SU-DHL-6 (cell line): ENCODE measurements around the gene SCFD2.

ENCODE experiments used
- H2AFZ ChIP-seq: fragments of 200-600 bp; sonication (generic); 2 replicates; pipeline ENCODE4 v1.6.1; 2014; ENCODE audit warnings: low read depth, mild to moderate bottlenecking, moderate library complexity, mixed read lengths, antibody characterized with exemption, low read length; ENCODE audit not compliant: severe bottlenecking
- H3F3A ChIP-seq: fragments of 200-600 bp; shearing (Covaris generic); 2 replicates; pipeline ENCODE4 v1.6.0; 2016; ENCODE audit warnings: antibody characterized with exemption, mild to moderate bottlenecking; ENCODE audit not compliant: insufficient read depth
- H3K27ac ChIP-seq: fragments of 200-600 bp; sonication (generic); 2 replicates; pipeline ENCODE4 v1.5.1; 2016; ENCODE audit warnings: low read depth, mild to moderate bottlenecking, low read length, moderate library complexity, mixed read lengths
- H3K27me3 ChIP-seq: fragments of 200-600 bp; sonication (generic), shearing (Covaris generic); 2 replicates; pipeline ENCODE4 v1.6.0; 2014; ENCODE audit warnings: mild to moderate bottlenecking, low read length
- H3K36me3 ChIP-seq: fragments of 200-600 bp; sonication (generic); 2 replicates; pipeline ENCODE4 v1.6.1; 2014; ENCODE audit warnings: mild to moderate bottlenecking, low read length, mixed read lengths
- H3K4me2 ChIP-seq: fragments of 300-600, 200-600 bp; shearing (Covaris generic), sonication (generic); 2 replicates; pipeline ENCODE4 v1.6.0; 2014; ENCODE audit warnings: low read length, low read depth, mild to moderate bottlenecking; ENCODE audit not compliant: poor library complexity, severe bottlenecking
- H3K4me3 ChIP-seq: fragments of 200-600 bp; sonication (generic); 2 replicates; pipeline ENCODE4 v1.5.1; 2014; ENCODE audit warnings: antibody characterized with exemption, low read length, mild to moderate bottlenecking, mixed read lengths; ENCODE audit not compliant: insufficient read depth, poor library complexity, severe bottlenecking
- H3K79me2 ChIP-seq: fragments of 200-600 bp; sonication (generic); 2 replicates; pipeline ENCODE4 v1.6.1; 2014; ENCODE audit warnings: mild to moderate bottlenecking, low read length, moderate library complexity; ENCODE audit not compliant: insufficient read depth
- H3K9ac ChIP-seq: fragments of 200-600 bp; sonication (generic); 2 replicates; pipeline ENCODE4 v1.7.0; 2014; ENCODE audit warnings: mild to moderate bottlenecking, low read length
- H3K9me2 ChIP-seq: fragments of 200-600 bp; sonication (generic); replicated peaks from 2 replicates; pipeline ENCODE4 v1.6.1; 2014; ENCODE audit warnings: low read length; ENCODE audit not compliant: insufficient read depth
- H3K9me3 ChIP-seq: fragments of 200-600 bp; sonication (generic); 2 replicates; pipeline ENCODE4 v1.6.1; 2014; ENCODE audit warnings: low read length, mixed read lengths; ENCODE audit not compliant: insufficient read depth
- H4K20me1 ChIP-seq: fragments of 200-600 bp; sonication (generic); 2 replicates; pipeline ENCODE4 v1.6.1; 2014; ENCODE audit warnings: low read depth, mild to moderate bottlenecking, antibody characterized with exemption, low read length, moderate library complexity, mixed read lengths
- EZH2phosphoT487 ChIP-seq: fragments of 200-600 bp; sonication (generic), shearing (Covaris generic); conservative IDR thresholded peaks from 2 replicates; pipeline ENCODE4 v1.6.1; 2018; ENCODE audit warnings: mild to moderate bottlenecking, antibody characterized with exemption, low read length, moderate library complexity, mixed read lengths
- TF ChIP-seq, protein P1 (sequence below): fragments of 200-600 bp; sonication (generic); IDR thresholded peaks from one replicate; pipeline ENCODE4 v1.5.1; 2017; ENCODE audit warnings: antibody characterized with exemption, mild to moderate bottlenecking, low read length, moderate library complexity; ENCODE audit not compliant: insufficient read depth, poor library complexity, severe bottlenecking

Gene SCFD2

DNA sequence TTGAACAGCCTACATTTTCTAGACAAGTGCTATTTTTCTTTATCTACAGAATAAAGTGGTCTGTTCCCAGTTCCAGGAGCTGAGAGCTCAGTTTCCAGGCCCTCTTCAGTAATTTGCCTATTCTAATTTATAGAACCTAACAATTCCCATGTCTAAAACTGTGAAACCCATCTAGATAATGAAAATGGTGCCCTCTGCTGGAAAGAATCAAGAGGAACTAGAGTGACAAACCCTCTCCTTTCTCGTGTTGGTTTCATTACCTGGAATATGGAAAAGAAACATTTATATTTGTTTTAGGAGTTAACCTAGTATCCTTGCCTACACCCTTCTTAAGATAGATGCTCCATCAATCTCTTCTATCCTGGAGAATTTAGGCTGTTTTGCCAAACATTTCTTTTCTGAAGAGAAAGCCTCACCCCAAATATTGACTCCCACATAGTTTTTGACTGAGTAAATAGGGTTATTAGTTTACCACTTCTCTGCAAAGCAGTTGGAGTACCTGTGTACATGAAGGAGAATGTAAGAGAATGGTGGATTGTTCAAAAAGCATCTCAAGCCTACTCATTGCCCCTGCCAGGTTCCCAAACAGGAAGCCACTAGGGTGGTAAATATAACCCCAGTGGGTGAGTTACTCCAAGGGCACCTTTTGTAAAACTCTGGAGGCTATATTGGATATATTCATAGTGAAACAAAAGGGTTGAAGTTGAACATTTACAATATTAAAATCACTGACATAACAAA is 382.1 kb downstream of the SCFD2 start:
- no peak overlapping the region for H2AFZ ChIP-seq
- H3K27me3 ChIP-seq = no peaks in the 10 kb centered on the region
- no peaks in the 10 kb centered on the region for H3K9me2 ChIP-seq
- no peak overlapping the region for H3K27ac ChIP-seq
- H3K9me3 ChIP-seq = no peaks in the 10 kb centered on the region
- H3K4me2 ChIP-seq = no peak overlapping the region
- no peak overlapping the region for H3K9ac ChIP-seq
- no peak overlapping the region for H3K4me3 ChIP-seq
- no peaks in the 10 kb centered on the region for H3F3A ChIP-seq
- no peaks in the 10 kb centered on the region for H4K20me1 ChIP-seq
- no peaks in the 10 kb centered on the region for H3K36me3 ChIP-seq
- TF ChIP-seq, protein P1, sequence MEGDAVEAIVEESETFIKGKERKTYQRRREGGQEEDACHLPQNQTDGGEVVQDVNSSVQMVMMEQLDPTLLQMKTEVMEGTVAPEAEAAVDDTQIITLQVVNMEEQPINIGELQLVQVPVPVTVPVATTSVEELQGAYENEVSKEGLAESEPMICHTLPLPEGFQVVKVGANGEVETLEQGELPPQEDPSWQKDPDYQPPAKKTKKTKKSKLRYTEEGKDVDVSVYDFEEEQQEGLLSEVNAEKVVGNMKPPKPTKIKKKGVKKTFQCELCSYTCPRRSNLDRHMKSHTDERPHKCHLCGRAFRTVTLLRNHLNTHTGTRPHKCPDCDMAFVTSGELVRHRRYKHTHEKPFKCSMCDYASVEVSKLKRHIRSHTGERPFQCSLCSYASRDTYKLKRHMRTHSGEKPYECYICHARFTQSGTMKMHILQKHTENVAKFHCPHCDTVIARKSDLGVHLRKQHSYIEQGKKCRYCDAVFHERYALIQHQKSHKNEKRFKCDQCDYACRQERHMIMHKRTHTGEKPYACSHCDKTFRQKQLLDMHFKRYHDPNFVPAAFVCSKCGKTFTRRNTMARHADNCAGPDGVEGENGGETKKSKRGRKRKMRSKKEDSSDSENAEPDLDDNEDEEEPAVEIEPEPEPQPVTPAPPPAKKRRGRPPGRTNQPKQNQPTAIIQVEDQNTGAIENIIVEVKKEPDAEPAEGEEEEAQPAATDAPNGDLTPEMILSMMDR = peak; percentile 28
- no peak for TF ChIP-seq EZH2phosphoT487
- no peaks in the 10 kb centered on the region for H3K79me2 ChIP-seq

DNA sequence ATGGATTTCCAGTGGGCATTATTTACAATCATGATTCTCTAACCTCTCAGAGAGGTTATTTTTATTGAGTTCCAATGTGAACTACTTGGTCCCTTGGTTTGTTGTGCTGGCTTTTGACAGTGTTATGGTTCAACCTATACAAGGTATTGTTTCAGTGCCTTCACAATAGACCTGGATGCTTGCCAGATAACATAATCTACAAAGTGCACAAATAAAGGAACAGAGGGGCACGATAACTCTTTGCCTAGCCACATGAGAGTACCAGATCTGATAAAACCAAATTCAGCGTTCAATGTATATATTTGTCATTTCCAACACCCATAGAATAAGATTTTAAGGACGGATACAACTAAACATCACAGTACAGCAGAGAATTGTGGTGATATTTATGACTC is 382.9 kb downstream of the SCFD2 start:
- H3K4me2 ChIP-seq = no peak overlapping the region
- no peaks in the 10 kb centered on the region for H3K27me3 ChIP-seq
- no peaks in the 10 kb centered on the region for H3K79me2 ChIP-seq
- no peaks in the 10 kb centered on the region for H3K36me3 ChIP-seq
- no peaks in the 10 kb centered on the region for H3K9me2 ChIP-seq
- no peak overlapping the region for H3K4me3 ChIP-seq
- no peaks in the 10 kb centered on the region for H3K9me3 ChIP-seq
- no peak overlapping the region for H2AFZ ChIP-seq
- H3F3A ChIP-seq = no peaks in the 10 kb centered on the region
- no peak for TF ChIP-seq EZH2phosphoT487
- TF ChIP-seq, protein P1 = no peak
- H4K20me1 ChIP-seq = no peaks in the 10 kb centered on the region
- no peak overlapping the region for H3K27ac ChIP-seq
- no peak overlapping the region for H3K9ac ChIP-seq

DNA sequence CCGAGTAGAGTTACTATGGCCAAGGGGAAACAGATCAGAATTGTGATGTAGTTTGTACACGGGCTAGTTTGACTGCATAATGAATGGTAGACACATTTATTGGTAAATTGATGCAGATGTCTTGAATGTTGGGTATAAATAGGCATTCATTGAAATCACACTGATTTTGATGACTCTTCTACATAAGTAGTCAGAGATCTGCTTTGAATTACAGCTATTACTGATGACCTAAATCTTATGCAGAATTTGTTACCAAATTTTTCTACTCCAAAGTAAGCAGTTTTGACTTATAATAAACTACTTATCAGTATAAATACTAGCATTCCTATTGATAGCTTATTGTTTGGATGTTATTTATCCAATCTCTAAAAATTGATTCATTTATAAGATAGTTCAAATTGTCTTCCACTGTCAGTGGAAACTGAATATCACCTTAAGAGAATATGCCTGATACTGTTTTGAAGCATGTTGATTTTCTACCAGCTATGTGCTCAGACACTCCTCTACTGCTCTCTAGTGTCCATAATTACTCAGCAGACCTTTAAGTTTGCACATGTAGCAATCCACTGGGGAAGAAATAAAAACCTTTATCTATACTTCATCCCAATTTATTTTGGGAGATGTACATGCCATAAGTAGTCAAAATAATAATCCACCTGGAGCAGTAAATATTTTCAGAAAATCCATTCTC is 383.5 kb downstream of the SCFD2 start:
- Histone ChIP-seq H3K4me2 (no peak overlapping the region), H3K9me2 (no peaks in the 10 kb centered on the region), H2AFZ (no peak overlapping the region), H3K9ac (no peak overlapping the region), H3F3A (no peaks in the 10 kb centered on the region), H3K27ac (no peak overlapping the region), H3K9me3 (no peaks in the 10 kb centered on the region), H3K36me3 (no peaks in the 10 kb centered on the region), H3K4me3 (no peak overlapping the region), H4K20me1 (no peaks in the 10 kb centered on the region), H3K79me2 (no peaks in the 10 kb centered on the region), H3K27me3 (no peaks in the 10 kb centered on the region)
- TF ChIP-seq EZH2phosphoT487 = no peak
- TF ChIP-seq, protein P1 = no peak
